ENCODE data around the gene GIMAP8.
"Not testable (repeated sequence)": the region's sequence is repeated elsewhere in the genome, so short reads cannot be mapped to it uniquely, and the experiment has no call there.

The GIMAP8 gene

DNA sequence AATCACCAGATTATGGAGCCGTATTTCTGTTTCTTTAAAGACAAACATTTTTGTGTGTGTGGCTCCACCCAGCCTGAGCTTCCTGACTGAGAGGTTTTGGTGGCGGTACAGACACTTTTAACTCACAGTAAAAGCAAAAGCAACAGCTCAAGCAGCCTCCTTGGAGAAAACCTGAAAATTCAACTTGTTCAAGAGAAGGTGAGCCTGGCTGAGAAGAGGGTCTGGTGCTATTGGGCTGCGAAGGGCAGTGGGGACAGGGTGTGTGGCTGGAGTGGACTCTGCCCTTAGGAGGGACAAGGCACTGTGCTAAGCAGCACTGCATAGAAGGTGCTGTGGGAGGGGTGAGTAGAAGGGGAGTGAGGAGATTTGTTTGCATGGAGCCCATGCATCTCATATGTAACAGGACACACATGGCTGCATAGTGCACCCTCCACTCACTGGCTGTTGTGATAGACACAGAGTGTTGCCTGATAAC is 64.4 kb downstream of the GIMAP8 start, which contains the start of gene GIMAP7:
Gene GIMAP7 (plus strand): TSS at position 125 of the 475 bp plus-strand sequence. CDS start 5,103 bp downstream, outside the sequence.
- no peak for DNase-seq (ENCODE audit: low read depth, low spot score)

DNA sequence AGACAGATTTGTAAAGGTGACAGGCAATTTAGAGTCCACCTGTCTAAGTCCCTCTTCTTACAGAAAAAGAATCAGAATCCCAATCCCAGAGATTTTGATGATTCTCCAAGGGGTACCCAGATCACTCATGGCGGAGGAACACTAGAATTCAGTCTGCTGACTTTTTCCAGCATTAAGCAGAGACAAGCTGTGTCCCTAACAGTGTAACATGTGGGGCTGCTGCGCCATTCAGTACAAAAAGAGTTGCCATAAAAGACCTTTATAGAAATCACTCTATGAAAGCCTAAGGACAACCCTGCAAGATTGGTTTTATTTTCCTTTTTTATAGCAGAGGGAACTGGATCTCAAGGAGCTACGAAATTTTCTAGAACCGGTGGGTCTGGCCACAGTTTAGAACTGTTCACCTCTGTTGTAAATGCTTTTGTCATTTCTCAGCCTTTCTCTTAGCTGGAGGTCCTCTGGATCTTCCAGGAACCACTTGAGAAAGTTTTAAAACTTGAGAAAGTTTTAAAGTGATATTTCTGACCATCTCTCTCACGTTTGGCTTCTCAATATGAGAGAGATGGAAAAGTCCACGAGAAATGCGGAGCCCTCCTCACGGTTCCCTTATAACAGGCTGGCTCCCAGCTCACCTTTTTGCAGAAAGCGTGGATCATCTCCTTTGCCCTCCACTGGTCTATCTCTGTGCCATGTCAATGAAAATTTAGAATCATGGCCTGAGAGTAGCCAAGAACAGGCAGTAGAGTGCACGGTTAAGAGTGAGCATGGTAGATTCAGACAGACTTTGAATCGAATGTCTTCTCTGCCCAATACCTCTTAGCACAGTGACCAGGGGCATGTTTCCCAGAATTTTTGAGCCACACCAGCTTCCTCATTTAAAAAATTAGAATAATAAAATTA is 65.1 kb downstream of the GIMAP8 start:
- no peak for DNase-seq (ENCODE audit: low read depth, low spot score)

DNA sequence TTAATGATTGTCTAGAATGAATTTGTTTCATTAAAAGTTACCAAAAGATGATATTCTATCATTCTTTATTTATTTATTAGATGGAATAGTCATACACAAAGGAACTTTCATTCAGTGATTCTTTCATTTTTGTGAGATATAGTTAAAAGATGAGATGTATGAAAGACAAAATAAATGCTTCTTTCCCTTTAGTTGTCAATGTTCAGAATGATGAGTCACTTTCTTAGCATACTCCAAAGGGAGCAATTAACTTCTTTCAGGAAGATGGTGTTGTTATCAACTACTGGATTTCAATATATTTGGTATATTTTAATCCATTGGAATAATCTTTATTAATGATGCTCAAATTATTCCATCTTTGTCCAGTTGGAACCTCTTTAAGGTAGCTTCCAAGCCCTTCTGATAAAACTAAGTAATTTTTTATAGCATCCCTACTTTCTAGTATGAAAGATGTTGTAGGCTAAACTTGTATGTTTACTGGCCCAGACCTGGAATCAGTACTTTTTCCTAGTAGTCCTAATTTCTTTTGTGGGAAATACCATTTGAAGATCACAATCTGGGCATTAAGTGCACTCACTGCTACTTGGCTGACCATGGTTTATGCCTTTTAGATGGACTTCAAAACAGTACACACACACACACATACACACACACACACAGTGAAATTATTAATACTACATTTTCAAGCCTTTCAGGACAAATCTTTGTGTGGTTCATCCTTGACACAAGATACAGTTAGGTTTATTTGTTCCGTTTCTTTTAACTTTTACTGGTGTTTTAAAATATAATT is 66.7 kb downstream of the GIMAP8 start:
- DNase-seq (ENCODE audit: low read depth, low spot score), result no peak

DNA sequence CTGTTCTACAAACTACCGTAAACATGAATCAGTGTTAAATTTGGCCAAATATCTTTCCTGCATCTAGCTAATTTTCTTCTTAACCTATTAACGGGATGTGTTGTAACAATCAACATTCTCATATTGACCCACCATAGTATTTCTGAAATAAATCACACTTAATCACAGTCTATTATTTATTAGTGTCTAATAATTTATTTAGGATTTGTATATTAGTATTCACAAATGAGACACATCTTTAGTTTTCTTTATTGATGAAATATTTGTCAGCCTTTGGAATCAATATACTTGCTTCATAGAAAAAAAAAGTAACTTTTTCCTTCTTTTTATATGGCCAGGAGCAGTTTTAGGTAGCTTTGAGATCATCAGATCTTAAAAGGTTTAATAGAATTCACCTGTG is 68.9 kb downstream of the GIMAP8 start:
- DNase-seq (ENCODE audit: low read depth, low spot score), result no peak

DNA sequence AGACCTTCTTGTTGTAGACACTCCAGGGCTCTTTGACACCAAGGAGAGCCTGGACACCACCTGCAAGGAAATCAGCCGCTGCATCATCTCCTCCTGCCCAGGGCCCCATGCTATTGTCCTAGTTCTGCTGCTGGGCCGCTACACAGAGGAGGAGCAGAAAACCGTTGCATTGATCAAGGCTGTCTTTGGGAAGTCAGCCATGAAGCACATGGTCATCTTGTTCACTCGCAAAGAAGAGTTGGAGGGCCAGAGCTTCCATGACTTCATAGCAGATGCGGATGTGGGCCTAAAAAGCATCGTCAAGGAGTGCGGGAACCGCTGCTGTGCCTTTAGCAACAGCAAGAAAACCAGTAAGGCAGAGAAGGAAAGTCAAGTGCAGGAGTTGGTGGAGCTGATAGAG is 69.7 kb downstream of the GIMAP8 start:
- no peak for DNase-seq (ENCODE audit: low read depth, low spot score)

DNA sequence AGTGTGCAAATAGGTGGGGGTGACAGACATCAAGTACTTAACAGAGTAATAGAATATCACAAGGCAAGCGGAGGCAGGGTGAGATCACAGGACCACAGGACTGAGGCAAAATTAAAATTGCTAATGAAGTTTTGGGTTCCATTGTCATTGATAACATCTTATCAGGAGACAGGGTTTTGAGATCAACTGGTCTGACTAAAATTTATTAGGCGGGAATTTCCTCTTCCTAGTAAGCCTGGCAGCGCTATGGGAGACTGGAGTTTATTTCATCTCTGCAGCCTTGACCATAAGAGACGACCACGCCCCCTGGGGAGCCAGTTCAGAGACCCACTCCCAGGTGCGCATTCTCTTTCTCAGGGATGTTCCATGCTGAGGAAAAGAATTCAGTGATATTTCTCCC is 72.5 kb downstream of the GIMAP8 start:
- not testable (repeated sequence) for DNase-seq (ENCODE audit: low read depth, low spot score)

DNA sequence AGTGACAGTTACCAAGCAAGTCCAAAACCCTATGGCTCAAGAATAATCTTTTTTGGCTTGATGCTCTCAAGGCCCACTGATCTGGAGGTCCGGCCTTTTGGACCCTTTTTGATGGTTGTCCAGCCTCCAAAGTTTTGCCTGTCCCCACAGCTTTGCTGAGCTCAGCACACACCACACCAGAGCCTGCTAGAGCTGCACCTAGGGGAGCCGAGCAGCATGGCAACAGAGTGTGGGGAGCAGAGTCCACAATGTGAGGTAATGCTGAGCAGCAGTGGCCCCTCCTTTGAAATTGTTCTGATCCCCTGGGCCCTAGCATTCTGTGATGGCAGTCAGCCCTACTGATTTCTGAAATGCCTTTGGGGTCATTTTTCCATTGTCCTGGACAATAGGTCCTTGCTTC is 73.6 kb downstream of the GIMAP8 start:
- no peak for DNase-seq (ENCODE audit: low read depth, low spot score)

Data from brain pericyte (primary cell).